Loucy (cell line): ENCODE data around the gene SMO.
"Not testable (repeated sequence)": the region's sequence is repeated elsewhere in the genome, so short reads cannot be mapped to it uniquely, and the experiment has no call there.

ENCODE experiments used
- H2AFZ ChIP-seq: fragments of 200-600 bp; sonication (generic); 2 replicates; pipeline ENCODE4 v1.6.0; 2016; ENCODE audit warnings: antibody characterized with exemption, mild to moderate bottlenecking, low read length, moderate library complexity
- H3F3A ChIP-seq: fragments of 200-600 bp; 2 replicates; pipeline ENCODE4 v1.6.0; 2016; ENCODE audit warnings: antibody characterized with exemption, low read depth, mild to moderate bottlenecking
- H3K27me3 ChIP-seq: fragments of 200-600 bp; sonication (generic); 2 replicates; pipeline ENCODE4 v1.6.1; 2014; ENCODE audit warnings: low read length, mild to moderate bottlenecking; ENCODE audit not compliant: insufficient read depth, poor library complexity, severe bottlenecking
- H3K36me3 ChIP-seq: fragments of 200-600 bp; sonication (generic); 2 replicates; pipeline ENCODE4 v1.6.1; 2016; ENCODE audit warnings: low read length; ENCODE audit not compliant: insufficient read depth
- H3K4me1 ChIP-seq: fragments of 200-600 bp; sonication (generic); 2 replicates; pipeline ENCODE4 v1.5.1; 2014; ENCODE audit warnings: low read length, mild to moderate bottlenecking; ENCODE audit not compliant: insufficient read depth, poor library complexity, severe bottlenecking
- H3K4me2 ChIP-seq: fragments of 200-600 bp; sonication (generic); 2 replicates; pipeline ENCODE4 v1.6.0; 2014; ENCODE audit warnings: antibody characterized with exemption, low read length, low read depth, mild to moderate bottlenecking; ENCODE audit not compliant: poor library complexity, severe bottlenecking
- H3K4me3 ChIP-seq: fragments of 200-600 bp; sonication (generic); 2 replicates; pipeline ENCODE4 v1.5.1; 2014; ENCODE audit warnings: low read length, mild to moderate bottlenecking, mixed read lengths; ENCODE audit not compliant: poor library complexity, severe bottlenecking
- H3K79me2 ChIP-seq: fragments of 200-600 bp; sonication (generic); 2 replicates; pipeline ENCODE4 v1.6.1; 2014; ENCODE audit warnings: low read length; ENCODE audit not compliant: insufficient read depth
- H3K9ac ChIP-seq: fragments of 200-600 bp; sonication (generic); 2 replicates; pipeline ENCODE4 v1.6.0; 2014; ENCODE audit warnings: mild to moderate bottlenecking, low read depth, low read length, moderate library complexity; ENCODE audit not compliant: poor library complexity, severe bottlenecking
- H3K9me2 ChIP-seq: fragments of 200-600 bp; sonication (generic); replicated peaks from 2 replicates; pipeline ENCODE4 v1.6.1; 2016; ENCODE audit warnings: low read depth, low read length, mixed read lengths
- H3K9me3 ChIP-seq: fragments of 200-600 bp; sonication (generic); 2 replicates; pipeline ENCODE4 v1.6.1; 2014; ENCODE audit warnings: mild to moderate bottlenecking, antibody characterized with exemption, low read length, low read depth; ENCODE audit not compliant: insufficient read depth
- H4K20me1 ChIP-seq: fragments of 200-600 bp; sonication (generic); 2 replicates; pipeline ENCODE4 v1.6.0; 2014; ENCODE audit warnings: antibody characterized with exemption, low read length, mild to moderate bottlenecking; ENCODE audit not compliant: insufficient read depth, poor library complexity, severe bottlenecking
- EZH2phosphoT487 ChIP-seq: fragments of 200-600 bp; IDR thresholded peaks from 2 replicates; pipeline ENCODE4 v1.6.1; 2018; ENCODE audit warnings: antibody characterized with exemption, mild to moderate bottlenecking, moderate library complexity, borderline replicate concordance
- TF ChIP-seq, protein P1 (sequence below): fragments of 200-600 bp; sonication (generic); conservative IDR thresholded peaks from 2 replicates; pipeline ENCODE4 v1.5.1; 2014; ENCODE audit warnings: mild to moderate bottlenecking, antibody characterized with exemption, low read length

The SMO gene

DNA sequence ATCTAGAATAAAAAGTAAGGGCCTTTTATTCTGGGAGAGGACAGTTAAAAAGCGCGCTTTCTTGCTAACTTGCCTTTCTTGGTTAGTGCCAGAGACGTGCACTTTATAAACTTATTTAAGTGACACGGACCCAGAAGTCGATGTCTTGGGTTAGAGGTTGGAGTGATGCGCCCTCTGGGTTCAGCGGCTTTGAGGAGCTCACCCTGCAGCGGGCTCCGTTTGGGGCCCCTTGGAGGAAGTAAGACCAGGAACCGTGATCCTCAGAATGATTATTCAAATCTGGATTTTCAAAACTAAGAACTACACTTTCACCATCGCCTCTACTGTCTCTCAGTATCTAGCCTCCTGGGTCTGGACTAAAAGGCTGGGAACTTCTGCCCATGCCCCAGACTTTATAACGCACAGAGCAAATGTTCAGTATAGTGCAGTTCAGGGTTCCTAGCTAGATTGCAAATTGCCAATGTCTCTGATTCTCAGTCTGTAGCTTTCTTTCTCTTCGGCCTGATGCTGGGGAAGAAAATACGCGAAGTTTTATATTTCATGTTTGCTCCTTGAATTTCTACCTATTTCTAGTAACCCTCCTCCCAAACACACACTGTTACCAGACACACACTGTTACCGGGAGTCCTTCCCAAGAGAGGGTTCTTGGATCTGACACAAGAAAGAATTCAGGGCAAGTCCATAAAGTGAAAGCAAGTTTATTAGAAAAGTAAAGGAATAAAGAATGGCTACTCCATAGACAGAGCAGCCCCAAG is 18.6 kb upstream of the SMO start:
- no peaks in the 10 kb centered on the region for H4K20me1 ChIP-seq
- H3K4me1 ChIP-seq: no peaks in the 10 kb centered on the region
- no peak overlapping the region for H3K9ac ChIP-seq
- H3K36me3 ChIP-seq: no peaks in the 10 kb centered on the region
- TF ChIP-seq EZH2phosphoT487: no peak
- TF ChIP-seq, protein P1, sequence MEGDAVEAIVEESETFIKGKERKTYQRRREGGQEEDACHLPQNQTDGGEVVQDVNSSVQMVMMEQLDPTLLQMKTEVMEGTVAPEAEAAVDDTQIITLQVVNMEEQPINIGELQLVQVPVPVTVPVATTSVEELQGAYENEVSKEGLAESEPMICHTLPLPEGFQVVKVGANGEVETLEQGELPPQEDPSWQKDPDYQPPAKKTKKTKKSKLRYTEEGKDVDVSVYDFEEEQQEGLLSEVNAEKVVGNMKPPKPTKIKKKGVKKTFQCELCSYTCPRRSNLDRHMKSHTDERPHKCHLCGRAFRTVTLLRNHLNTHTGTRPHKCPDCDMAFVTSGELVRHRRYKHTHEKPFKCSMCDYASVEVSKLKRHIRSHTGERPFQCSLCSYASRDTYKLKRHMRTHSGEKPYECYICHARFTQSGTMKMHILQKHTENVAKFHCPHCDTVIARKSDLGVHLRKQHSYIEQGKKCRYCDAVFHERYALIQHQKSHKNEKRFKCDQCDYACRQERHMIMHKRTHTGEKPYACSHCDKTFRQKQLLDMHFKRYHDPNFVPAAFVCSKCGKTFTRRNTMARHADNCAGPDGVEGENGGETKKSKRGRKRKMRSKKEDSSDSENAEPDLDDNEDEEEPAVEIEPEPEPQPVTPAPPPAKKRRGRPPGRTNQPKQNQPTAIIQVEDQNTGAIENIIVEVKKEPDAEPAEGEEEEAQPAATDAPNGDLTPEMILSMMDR: no peak
- H2AFZ ChIP-seq: no peak overlapping the region
- no peaks in the 10 kb centered on the region for H3K27me3 ChIP-seq
- H3F3A ChIP-seq: no peaks in the 10 kb centered on the region
- no peaks in the 10 kb centered on the region for H3K9me3 ChIP-seq
- H3K9me2 ChIP-seq: no peaks in the 10 kb centered on the region
- H3K4me2 ChIP-seq: no peak overlapping the region
- H3K79me2 ChIP-seq: no peaks in the 10 kb centered on the region
- H3K4me3 ChIP-seq: no peak overlapping the region

DNA sequence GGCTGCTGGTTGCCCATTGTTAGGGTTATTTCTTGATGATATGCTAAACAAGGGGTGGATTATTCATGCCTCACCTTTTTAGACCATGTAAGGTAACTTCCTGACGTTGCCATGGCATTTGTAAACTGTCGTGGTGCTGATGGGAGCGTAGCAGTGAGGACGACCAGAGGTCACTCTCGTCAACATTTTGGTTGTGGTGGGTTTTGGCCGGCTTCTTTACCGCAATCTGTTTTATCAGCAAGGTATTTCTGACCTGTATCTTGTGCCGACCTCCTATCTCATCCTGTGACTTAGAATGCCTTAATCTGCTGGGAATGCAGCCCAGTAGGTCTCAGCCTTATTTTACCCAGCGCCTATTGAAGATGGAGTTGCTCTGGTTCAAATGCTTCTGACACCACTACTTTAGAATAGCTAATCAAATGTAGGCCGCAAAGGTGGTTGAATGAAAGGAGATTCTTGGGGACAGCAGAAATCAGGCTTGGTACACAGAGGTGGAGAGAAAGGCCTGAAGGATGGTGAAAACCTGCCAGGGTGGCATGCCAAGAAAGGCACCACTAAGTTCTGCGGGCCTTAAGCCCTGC is 17.9 kb upstream of the SMO start:
- H3K36me3 ChIP-seq: no peaks in the 10 kb centered on the region
- H3K4me2 ChIP-seq: no peak overlapping the region
- no peaks in the 10 kb centered on the region for H3K79me2 ChIP-seq
- no peaks in the 10 kb centered on the region for H3K9me2 ChIP-seq
- H3K4me1 ChIP-seq: no peaks in the 10 kb centered on the region
- no peaks in the 10 kb centered on the region for H4K20me1 ChIP-seq
- H3F3A ChIP-seq: no peaks in the 10 kb centered on the region
- H3K27me3 ChIP-seq: no peaks in the 10 kb centered on the region
- H3K9me3 ChIP-seq: no peaks in the 10 kb centered on the region
- no peak overlapping the region for H2AFZ ChIP-seq
- H3K9ac ChIP-seq: no peak overlapping the region
- H3K4me3 ChIP-seq: no peak overlapping the region
- TF ChIP-seq EZH2phosphoT487: no peak
- TF ChIP-seq, protein P1: no peak

DNA sequence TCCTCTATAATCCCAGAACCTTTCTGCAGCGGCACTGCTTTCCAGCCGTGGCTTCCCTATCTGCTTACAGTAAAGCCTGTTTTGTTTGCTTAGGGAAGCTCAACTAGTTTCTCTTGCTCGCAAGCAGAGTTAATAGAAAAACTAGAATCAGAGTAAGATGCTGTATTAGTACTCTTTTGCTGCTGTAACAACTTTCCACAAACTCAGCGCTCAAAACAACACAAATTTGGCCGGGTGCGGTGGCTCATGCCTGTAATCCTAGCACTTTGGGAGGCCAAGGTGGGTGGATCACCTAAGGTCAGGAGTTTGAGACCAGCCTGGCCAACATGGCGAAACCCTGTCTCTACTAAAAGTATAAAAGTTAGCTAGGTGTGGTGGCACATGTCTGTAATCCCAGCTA is 14.6 kb upstream of the SMO start:
- not testable (repeated sequence) for H3K79me2 ChIP-seq, H2AFZ ChIP-seq, H3K9me2 ChIP-seq

More for the DNA sequence above, 14.6 kb upstream of the SMO start:
- not testable (repeated sequence) for H3K27me3 ChIP-seq, H3K9ac ChIP-seq, H3K4me3 ChIP-seq, H3F3A ChIP-seq, H3K4me2 ChIP-seq, H3K4me1 ChIP-seq, H3K9me3 ChIP-seq, H4K20me1 ChIP-seq, H3K36me3 ChIP-seq
